ENCODE data around the gene RAB11FIP4.

DNA sequence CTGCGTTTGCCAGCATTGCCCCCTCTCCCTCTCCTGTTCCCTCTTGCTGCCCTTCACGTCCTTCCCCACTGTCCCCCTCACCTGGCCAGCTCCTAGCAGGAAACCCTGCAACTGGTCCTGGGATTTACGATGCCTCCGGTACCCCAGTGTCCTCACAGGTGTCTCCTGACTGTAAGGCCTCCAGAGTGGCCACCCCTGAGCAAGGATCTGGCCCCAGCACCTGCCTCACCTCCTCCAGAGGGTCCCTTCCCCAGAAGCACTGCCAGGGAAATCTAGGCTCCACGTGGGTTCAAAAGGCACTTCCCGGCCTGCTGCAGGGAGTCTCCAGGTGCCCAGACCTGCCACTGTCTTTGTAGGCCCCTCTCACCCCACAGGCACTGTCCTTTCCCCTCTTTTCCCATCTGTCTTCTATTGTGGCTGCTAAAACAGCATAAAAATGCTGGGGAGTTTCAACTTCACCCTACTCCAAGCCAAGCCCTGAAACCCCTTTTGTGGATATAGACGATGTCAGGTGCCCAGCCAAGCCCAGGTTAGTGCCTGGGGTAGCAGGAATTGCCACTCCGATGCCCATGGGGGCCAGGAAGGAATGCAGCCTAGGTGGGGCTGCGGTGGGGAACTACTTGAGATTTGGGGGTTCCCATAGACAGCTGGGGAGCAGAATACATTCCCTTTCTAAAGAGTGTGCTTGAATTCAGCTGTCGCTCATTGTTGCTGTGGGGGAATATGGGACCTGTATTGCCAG lies 25.7 kb downstream of the RAB11FIP4 start:
- TF ChIP-seq CTCF (IDR thresholded peaks at IDR 0.05) (no peak), POLR2A (IDR thresholded peaks at IDR 0.05) (no peak), POLR2AphosphoS5 (IDR thresholded peaks at IDR 0.05) (no peak), EP300 (IDR thresholded peaks at IDR 0.05; ENCODE audit: low read depth) (no peak)

Measured in transverse colon (tissue), 4 donors.